ENCODE results near the gene KRT86. TPM values are rescaled to one million over a fixed set of nuclear protein-coding genes. Genes with fewer than 3 reads are reported as not detected.

The KRT86 gene
- polyA plus RNA-seq, 1 of the 3 experiments (the other 2 are of a cell fraction), result 0.56 TPM

DNA sequence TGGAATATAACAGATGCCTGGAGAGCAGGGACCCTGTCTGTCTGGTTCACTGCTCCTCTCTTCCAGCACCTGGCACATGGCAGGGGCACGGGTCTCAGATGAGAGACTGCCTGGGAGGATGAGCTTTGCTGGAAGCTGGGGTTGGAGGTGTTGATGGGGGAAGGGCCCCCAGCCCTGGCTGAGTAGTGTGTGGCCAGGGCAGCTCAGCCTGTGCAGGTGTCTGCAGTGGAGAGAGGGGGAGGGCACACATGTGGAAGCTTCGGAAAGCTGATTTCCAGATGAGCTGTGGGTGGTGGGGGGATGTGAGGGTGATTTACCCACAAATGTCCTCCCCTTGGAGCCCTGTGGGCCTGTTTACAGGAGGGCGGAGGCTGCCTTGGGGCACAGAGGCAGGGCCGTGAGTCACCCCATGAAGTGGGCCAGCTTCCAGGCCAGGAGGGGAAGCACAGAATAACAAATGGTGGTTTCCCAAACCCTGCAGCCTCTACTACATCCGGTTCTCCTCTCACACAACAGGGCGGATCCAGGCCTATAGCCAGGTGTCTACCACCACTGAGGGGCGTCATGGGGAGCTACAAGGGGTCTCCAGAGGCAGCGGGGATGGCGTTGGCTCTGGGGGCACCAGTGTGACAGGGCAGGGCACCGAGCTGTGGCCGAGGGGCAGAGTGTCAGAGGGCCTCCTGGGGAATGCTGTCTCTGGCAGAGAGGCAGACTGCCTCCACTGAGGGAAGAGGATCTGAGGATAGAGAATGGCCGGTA lies 30.4 kb upstream of the KRT86 start:
- Histone ChIP-seq H3K4me2 (peak overlapping the region; percentile 80), H3K27me3 (ENCODE audit: insufficient read depth) (no peaks in the 10 kb centered on the region), H3K36me3 (replicated peaks in 1 of 2; ENCODE audit: control insufficient read depth in 1 of 2, insufficient read depth in 2 of 2, low read length in 1 of 2) (no peaks in the 10 kb centered on the region), H3K79me2 (ENCODE audit: insufficient read depth) (no peaks in the 10 kb centered on the region), H3K9ac (peak overlapping the region; percentile 71), H3K9me2 (no peaks in the 10 kb centered on the region), H2AFZ (ENCODE audit: low read depth) (peak overlapping the region; percentile 87; the same call in 1 of the 2 replicates), H3K4me1 (ENCODE audit: control insufficient read depth in 1 of 2, insufficient read depth in 2 of 2, low read depth in 1 of 2, low read length in 1 of 2) (peaks cover 23 to 24% of the 10 kb centered on the region in 2 experiments; a peak in 3 of 4 replicates), H3K9me3 (no peaks in the 10 kb centered on the region), H4K20me1 (ENCODE audit: insufficient read depth) (no peaks in the 10 kb centered on the region), H3K4me3 (ENCODE audit: low read depth in 2 of 2, low read length in 1 of 2) (no peak overlapping the region), H3F3A (replicated peaks; ENCODE audit: insufficient read depth) (no peaks in the 10 kb centered on the region), H3K27ac (ENCODE audit: low read depth in 2 of 2, low read length in 1 of 2) (peak overlapping the region; percentile 71 to 91)
- peak; percentile 60 for DNase-seq
- TF ChIP-seq, protein P1, sequence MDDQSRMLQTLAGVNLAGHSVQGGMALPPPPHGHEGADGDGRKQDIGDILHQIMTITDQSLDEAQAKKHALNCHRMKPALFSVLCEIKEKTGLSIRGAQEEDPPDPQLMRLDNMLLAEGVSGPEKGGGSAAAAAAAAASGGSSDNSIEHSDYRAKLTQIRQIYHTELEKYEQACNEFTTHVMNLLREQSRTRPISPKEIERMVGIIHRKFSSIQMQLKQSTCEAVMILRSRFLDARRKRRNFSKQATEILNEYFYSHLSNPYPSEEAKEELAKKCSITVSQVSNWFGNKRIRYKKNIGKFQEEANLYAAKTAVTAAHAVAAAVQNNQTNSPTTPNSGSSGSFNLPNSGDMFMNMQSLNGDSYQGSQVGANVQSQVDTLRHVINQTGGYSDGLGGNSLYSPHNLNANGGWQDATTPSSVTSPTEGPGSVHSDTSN (IDR thresholded peaks at IDR 0.05), result peak; percentile 51
- TF ChIP-seq TCF12 (IDR thresholded peaks at IDR 0.05) (peak; percentile 69), FOSL2 (IDR thresholded peaks at IDR 0.05; ENCODE audit: borderline replicate concordance, low read depth) (peak; percentile 84), RXRA (IDR thresholded peaks at IDR 0.05; ENCODE audit: borderline replicate concordance, low read depth) (peak; percentile 54; the same call in 1 of the 2 replicates), YY1 (IDR thresholded peaks at IDR 0.05; ENCODE audit: low read depth) (peak; percentile 52; the same call in 1 of the 2 replicates), GATA2 (CRISPR knock-in tag; IDR thresholded peaks at IDR 0.05) (no peak), JUND (IDR thresholded peaks at IDR 0.05) (peak; percentile 68; the same call in 1 of the 2 replicates), RAD21 (IDR thresholded peaks at IDR 0.05; ENCODE audit: low read length) (no peak), NFIC (IDR thresholded peaks at IDR 0.05; ENCODE audit: borderline replicate concordance) (peak; percentile 88), TEAD4 (IDR thresholded peaks at IDR 0.05; ENCODE audit: borderline replicate concordance, insufficient read depth) (0 out of 2 replicates have a peak, but pooled peaks have one; percentile 16), MXI1 (IDR thresholded peaks at IDR 0.05; ENCODE audit: low read depth, low read length) (no peak), GABPA (IDR thresholded peaks at IDR 0.05; ENCODE audit: low read depth) (peak; percentile 41; the same call in 1 of the 2 replicates), NRF1 (IDR thresholded peaks at IDR 0.05; ENCODE audit: low read depth, low read length) (no peak), TAF1 (IDR thresholded peaks at IDR 0.05; ENCODE audit: borderline replicate concordance, low read depth, low read length) (peak; percentile 28; the same call in 1 of the 2 replicates), FOXJ3 (CRISPR knock-in tag; IDR thresholded peaks at IDR 0.05) (0 out of 2 replicates have a peak, but pooled peaks have one; percentile 41), SIN3A (IDR thresholded peaks at IDR 0.05; ENCODE audit: borderline replicate concordance, low read depth, low read length) (peak; percentile 33; the same call in 1 of the 2 replicates)
- TF ChIP-seq, protein P2, sequence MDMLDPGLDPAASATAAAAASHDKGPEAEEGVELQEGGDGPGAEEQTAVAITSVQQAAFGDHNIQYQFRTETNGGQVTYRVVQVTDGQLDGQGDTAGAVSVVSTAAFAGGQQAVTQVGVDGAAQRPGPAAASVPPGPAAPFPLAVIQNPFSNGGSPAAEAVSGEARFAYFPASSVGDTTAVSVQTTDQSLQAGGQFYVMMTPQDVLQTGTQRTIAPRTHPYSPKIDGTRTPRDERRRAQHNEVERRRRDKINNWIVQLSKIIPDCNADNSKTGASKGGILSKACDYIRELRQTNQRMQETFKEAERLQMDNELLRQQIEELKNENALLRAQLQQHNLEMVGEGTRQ (IDR thresholded peaks at IDR 0.05; ENCODE audit: borderline replicate concordance, low read depth, low read length), result no peak
- TF ChIP-seq, protein P3, sequence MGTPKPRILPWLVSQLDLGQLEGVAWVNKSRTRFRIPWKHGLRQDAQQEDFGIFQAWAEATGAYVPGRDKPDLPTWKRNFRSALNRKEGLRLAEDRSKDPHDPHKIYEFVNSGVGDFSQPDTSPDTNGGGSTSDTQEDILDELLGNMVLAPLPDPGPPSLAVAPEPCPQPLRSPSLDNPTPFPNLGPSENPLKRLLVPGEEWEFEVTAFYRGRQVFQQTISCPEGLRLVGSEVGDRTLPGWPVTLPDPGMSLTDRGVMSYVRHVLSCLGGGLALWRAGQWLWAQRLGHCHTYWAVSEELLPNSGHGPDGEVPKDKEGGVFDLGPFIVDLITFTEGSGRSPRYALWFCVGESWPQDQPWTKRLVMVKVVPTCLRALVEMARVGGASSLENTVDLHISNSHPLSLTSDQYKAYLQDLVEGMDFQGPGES (IDR thresholded peaks at IDR 0.05; ENCODE audit: low read depth, low read length), result no peak
- TF ChIP-seq, protein P4, sequence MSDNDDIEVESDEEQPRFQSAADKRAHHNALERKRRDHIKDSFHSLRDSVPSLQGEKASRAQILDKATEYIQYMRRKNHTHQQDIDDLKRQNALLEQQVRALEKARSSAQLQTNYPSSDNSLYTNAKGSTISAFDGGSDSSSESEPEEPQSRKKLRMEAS (IDR thresholded peaks at IDR 0.05; ENCODE audit: low read depth), result 0 out of 2 replicates have a peak, but pooled peaks have one; percentile 31
- TF ChIP-seq, protein P5, sequence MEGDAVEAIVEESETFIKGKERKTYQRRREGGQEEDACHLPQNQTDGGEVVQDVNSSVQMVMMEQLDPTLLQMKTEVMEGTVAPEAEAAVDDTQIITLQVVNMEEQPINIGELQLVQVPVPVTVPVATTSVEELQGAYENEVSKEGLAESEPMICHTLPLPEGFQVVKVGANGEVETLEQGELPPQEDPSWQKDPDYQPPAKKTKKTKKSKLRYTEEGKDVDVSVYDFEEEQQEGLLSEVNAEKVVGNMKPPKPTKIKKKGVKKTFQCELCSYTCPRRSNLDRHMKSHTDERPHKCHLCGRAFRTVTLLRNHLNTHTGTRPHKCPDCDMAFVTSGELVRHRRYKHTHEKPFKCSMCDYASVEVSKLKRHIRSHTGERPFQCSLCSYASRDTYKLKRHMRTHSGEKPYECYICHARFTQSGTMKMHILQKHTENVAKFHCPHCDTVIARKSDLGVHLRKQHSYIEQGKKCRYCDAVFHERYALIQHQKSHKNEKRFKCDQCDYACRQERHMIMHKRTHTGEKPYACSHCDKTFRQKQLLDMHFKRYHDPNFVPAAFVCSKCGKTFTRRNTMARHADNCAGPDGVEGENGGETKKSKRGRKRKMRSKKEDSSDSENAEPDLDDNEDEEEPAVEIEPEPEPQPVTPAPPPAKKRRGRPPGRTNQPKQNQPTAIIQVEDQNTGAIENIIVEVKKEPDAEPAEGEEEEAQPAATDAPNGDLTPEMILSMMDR (IDR thresholded peaks at IDR 0.05), result no peak
- TF ChIP-seq, protein P6, sequence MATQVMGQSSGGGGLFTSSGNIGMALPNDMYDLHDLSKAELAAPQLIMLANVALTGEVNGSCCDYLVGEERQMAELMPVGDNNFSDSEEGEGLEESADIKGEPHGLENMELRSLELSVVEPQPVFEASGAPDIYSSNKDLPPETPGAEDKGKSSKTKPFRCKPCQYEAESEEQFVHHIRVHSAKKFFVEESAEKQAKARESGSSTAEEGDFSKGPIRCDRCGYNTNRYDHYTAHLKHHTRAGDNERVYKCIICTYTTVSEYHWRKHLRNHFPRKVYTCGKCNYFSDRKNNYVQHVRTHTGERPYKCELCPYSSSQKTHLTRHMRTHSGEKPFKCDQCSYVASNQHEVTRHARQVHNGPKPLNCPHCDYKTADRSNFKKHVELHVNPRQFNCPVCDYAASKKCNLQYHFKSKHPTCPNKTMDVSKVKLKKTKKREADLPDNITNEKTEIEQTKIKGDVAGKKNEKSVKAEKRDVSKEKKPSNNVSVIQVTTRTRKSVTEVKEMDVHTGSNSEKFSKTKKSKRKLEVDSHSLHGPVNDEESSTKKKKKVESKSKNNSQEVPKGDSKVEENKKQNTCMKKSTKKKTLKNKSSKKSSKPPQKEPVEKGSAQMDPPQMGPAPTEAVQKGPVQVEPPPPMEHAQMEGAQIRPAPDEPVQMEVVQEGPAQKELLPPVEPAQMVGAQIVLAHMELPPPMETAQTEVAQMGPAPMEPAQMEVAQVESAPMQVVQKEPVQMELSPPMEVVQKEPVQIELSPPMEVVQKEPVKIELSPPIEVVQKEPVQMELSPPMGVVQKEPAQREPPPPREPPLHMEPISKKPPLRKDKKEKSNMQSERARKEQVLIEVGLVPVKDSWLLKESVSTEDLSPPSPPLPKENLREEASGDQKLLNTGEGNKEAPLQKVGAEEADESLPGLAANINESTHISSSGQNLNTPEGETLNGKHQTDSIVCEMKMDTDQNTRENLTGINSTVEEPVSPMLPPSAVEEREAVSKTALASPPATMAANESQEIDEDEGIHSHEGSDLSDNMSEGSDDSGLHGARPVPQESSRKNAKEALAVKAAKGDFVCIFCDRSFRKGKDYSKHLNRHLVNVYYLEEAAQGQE (IDR thresholded peaks at IDR 0.05; ENCODE audit: low read depth, low read length), result no peak
- 35% methylated on average over 8 of the region's 12 CpGs for WGBS (ENCODE audit: low lambda C conversion rate)
- POLR2A ChIA-PET, result interaction anchor here (1.1 kb wide), 1 partner anchor 44 kb away, joined by 3 read pairs; no protein-coding TSS in a partner anchor
- CTCF ChIA-PET, result interaction anchor here (0.9 to 3.5 kb wide), 18 partner anchors 12 to 219 kb away, joined by 3 to 15 read pairs (median 4); no protein-coding TSS in a partner anchor
